Mucosa of gallbladder (tissue), 1 donor: Measurements from ENCODE around the gene PALM3. TPM values are rescaled to one million over a fixed set of nuclear protein-coding genes. Genes with fewer than 3 reads are reported as not detected.
"Not testable (repeated sequence)": the region's sequence is repeated elsewhere in the genome, so short reads cannot be mapped to it uniquely, and the experiment has no call there.

Experiments used
- DNase-seq: peaks from one replicate; pipeline ENCODE4 v3.0.0-alpha.2; 2020; ENCODE audit warnings: low spot score
- total RNA-seq: library from RNA; stranded (reverse); gene quantifications from one replicate; pipeline ENCODE4 v1.2.1, GENCODE V29; 2021
- donor health status: DM: no; HTN: no; CAD: no.

The PALM3 gene
- total RNA-seq, 1 donor from 2014 or later, result 42.8 TPM

DNA sequence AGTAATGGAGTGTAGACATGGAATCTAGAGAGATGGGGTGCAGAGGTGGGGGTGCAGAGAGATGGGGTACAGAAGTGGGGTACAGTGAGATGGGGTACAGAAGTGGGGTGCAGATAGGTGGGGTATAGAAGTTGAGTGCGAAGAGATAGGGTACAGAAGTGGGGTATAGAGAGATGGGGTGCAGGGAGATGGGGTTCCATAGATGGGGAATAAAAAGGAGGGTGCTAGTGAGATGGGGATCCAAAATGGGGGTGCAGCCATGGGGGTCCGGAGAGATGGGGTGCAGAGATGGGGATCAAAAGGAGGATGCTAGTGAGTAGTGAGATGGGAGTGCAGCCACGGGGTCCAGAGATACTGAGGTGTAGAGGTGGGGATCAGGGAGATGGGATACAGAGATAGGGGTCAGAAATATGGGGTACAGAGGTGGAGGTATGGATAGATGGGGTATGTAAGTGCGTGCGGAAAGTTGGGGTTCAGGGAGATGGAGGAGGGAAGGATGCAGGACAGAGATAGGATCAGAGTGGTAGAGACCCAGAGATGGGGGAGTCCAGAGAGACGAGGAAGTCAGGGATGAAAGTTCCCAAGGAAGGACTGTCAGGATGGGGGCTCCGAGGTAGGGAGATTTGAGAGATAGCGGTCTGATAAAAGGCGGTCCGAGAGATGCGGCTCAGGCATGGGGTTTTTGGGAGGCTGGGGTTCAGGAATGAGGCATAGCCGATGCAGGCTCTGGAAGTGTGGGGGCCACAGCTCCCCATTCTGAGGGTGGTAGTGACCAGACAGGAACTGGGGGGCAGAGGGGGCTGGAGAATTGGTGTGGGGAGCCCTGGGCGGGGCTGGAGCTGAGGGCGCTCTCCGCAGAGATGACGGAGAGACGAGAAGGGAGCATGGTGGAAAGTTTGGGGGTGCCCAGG, 3.4 kb downstream of the PALM3 start:
- DNase-seq, result no peak

DNA sequence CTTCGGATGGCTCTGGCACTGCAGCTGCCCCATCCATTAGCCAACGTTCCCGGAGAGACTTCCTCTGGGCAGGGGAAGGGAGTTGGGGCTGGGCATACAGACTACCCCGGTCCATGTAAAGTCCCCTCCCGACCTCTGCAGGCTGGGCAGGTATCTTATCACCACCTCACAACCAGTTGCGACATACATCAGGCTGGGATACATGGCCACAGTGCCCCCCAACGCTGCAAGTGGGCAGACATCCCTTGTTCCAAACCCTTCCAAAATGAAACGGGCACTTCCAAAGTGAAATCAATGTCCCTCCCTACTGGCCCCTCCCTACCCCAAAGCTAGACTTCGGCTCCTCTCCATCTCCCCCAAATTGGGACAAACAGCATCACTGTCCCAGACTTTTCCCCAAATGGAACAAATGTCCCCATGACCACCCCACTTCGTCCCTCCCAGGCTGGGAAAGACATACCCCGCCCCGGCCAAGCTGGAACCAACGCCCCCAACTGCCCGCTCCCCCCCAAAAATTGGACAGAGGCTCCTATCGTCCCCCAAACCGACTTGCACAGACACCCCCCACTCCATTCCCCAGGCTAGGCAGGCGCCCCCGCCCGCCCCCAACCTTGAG, 5.0 kb downstream of the PALM3 start:
- no peak for DNase-seq

GRCh38 chr19:14056069-14056666, 5.7 kb downstream of the PALM3 start:
- no peak for DNase-seq

DNA sequence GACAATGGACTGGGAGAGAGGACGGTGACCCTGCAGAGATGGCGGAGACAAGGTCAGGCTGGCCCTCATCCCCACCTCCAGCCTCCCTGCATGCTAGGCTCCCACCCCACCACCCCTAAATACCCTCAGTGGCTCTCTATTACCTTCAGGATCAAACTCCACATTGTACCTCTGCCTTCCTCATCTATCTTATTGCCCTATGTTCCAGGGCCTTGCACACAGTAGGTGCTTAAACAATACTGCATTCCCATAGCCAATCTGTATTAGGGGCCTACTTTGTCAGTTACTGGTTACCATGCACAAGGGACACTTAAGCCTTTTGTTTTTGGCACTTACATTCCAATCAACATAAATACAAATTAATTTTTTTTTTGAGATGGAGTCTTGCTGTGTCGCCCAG, 6.5 kb downstream of the PALM3 start:
- DNase-seq, result no peak

- no peak for DNase-seq
These were observed 7.2 kb downstream of the PALM3 start for GRCh38 chr19:14054721-14055120.

GRCh38 chr19:14054099-14054498, 7.8 kb downstream of the PALM3 start:
- DNase-seq, result no peak

DNA sequence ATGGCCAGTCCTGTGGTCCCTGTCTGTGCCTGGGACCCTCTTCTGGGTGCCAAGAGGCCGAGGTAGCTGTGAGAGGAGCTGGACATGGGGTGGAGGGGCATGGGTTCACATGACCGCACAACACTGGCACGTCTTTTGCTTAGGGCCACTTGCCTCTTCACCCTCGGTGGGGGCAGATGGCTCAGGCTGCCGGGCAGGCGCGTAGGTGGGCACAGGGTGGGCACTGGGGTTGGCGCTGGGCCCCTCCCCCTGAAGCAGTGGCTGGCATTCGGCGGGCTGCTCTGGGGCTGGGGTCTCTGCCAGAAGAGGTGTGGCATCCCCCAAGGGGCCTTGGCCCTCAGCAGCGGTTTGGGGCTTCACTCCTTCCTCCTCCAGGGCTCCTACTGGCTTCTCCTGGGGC, 8.4 kb downstream of the PALM3 start:
- DNase-seq, result no peak

DNA sequence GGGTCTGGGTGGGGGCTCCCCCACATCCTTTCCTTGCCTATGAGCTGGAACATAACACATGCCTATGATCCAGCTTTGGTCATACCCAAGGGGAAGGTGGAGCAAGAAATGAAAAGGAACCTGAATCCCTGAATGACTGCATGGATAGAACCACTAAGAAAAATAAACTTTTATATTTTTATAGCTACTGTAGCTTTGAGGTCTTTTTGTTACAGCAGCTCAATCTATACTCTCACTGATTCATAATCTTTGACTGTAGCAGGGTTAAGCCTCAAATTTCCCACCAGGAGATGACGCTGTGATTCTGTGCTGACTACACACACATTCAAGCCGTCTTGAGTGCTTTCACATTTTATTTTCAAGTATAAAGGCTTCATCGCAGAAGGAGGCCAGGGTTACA, 8.8 kb downstream of the PALM3 start:
- no peak for DNase-seq

DNA sequence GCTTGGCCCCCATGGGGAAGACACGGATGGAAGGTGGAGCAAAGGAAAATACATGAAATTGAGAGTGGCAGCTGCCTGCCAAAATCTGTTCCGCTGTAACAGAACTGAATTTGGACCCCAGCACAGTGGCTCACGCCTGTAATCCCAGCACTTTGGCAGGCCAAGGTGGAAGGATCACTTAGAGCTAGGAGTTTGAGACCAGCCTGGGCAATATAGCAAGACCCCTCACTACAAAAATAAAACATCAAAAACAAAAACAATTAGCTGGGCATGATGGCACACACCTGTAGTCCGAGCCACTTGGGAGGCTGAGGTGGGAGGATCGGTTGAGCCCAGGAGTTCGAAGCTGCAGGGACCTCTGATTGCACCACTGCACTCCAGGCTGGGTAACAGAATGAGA, 9.4 kb downstream of the PALM3 start:
- DNase-seq, result no peak

DNA sequence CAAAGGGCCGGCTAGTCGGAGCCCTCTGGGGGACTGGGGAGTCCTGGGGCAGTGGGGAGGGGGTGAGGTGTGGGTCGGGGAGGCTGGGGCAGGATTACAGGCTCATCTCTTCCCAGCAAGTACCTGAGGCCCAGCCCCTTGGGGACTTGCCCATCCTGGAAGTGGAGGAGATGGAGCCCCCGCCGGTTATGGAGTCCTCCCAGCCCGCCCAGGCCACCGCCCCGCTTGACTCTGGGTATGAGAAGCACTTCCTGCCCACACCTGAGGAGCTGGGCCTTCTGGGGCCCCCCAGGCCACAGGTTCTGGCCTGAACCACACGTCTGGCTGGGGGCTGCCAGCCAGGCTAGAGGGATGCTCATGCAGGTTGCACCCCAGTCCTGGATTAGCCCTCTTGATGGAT, 9.9 kb downstream of the PALM3 start:
- DNase-seq, result no peak

GRCh38 chr19:14050961-14051360, 10.9 kb downstream of the PALM3 start:
- DNase-seq, result not testable (repeated sequence)

DNA sequence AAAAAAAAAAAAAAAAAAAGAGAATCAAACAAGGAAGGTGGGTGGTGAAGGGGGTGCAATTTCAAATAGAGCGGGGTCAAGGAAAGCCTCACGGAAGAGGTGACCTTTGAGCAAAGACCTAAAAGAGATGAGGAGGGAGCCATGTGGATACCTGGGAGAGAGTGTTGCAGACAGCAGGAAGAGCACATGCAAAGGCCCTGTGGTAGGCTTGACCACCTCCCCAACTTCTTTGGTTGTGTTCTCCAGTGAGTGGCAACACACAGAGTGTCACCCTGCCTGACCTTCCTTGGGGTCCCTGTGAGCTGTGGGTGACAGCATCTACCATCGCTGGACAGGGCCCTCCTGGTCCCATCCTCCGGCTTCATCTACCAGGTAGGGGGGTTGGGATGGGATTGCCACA, 11.4 kb downstream of the PALM3 start:
- DNase-seq, result no peak

DNA sequence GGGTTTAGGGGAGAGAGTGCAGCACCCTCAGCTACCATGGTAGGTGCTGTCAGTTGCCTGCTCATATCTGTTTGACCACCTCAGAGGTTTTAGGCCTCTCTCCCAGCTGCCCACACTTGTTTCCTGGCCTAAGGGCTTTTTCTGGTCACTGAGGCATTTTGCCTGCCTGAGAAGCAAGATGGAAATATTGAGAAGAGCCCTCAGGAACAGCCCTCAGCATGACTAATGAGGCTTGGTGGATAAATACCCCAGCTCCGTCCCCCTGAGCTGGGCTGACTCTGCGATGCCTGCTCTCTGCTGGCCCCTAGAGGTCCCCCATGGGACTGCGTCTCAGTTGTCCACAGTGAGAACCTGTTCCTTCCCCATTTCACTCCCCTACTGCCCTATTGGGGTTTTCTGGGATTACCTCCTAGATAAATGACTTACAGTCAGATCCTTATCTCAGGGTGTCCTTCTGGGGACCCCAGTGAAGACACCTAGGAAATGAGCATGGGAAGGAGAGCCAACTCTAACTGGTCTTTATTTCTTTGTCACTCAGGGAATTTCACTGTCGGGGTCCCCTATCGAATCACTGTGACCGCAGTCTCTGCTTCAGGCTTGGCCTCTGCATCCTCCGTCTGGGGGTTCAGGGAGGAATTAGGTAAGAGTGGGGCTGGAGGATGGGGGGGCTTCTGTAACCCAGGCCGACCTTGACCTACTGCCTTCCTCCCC, 13.3 kb downstream of the PALM3 start:
- peak; percentile 49 for DNase-seq

- DNase-seq, result not testable (repeated sequence)
These were observed 14.0 kb downstream of the PALM3 start for GRCh38 chr19:14047866-14048265.

DNA sequence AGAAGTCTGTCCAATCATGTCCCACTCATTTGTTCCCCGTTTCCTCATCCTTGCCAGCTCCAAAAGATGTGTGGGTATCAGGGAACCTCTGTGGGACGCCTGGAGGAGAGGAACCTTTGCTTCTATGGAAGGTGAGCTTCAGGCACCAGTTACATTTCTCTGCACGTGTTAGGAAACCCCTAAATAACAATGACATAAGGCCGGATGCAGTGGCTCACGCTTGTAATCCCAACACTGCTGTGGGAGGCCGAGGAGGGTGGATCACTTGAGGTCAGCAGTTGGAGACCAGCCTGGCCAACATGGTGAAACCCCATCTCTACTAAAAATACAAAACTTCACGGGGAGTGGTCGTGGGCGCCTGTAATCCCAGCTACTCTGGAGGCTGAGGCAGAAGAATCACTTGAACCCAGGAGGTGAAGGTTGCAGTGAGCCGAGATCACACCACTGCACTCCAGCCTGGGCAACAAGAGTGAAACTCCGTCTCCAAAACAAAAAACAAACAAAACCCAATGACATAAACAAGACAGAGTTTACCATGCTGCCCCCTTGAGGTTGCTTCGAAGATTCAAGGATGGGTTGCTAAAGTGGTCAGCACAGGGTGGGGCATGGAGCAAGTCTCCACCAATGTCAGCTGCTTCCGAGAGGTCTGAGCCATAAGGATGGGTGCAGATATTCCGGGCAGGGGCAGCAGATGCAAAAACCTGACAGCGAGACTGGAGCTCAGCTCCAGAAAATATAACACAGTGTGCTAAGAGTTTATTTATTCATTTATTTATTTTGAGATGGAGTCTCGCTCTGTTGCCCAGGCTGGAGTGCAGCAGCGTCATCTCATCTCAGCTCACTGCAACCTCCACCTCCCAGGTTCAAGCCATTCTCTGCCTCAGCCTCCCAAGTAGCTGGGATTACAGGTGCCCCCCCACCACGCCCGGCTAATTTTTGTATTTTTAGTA, 18.9 kb downstream of the PALM3 start:
- DNase-seq, result peak; percentile 39

DNA sequence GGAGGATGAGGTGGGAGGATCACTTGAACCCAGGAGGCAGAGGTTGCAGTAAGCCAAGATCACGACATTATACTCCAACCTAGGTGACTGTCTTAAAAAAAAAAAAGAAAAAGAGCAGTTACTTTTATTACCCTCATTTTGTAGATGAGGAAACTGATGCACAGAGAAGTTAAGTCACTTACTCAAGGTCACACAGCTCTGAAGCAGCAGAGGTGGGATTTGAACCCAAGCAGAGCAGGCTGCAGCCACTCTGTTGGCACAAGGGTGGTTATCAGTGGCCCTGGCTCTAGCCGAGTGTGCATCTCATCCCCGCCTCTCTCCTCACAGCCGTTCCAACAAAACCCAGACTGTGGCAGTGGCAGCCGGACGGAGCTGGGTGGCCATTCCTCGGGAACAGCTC, 22.7 kb downstream of the PALM3 start:
- DNase-seq, result no peak

GRCh38 chr19:14035706-14036105, 26.2 kb downstream of the PALM3 start:
- DNase-seq, result no peak

DNA sequence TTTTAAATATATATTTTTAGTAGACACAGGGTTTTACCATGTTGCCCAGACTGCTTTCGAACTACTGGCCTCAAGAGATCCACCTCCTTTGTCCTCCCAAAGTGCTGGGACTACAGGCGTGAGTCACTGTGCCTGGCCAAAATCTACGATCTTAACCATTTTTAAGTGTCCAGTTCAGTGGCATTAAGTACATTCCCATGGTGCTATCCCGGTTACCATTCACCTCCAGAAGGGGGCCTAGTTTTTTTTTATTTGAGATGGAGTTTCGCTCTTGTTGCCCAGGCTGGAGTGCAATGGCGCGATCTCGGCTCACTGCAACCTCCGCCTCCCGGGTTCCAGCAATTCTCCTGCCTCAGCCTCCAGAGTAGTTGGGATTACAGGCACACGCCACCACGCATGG, 26.7 kb downstream of the PALM3 start:
- DNase-seq, result not testable (repeated sequence)

- no peak for DNase-seq
These were observed 27.9 kb downstream of the PALM3 start for GRCh38 chr19:14033946-14034345.

- DNase-seq, result peak; percentile 41
These were observed 30.0 kb downstream of the PALM3 start, which contains the start of gene IL27RA for GRCh38 chr19:14031719-14032480. TSS of gene IL27RA (plus strand) at chr19:14031762. CDS start at chr19:14031873, 111 bp downstream.
